ENCODE data around the gene GBP7. TPM values are rescaled to one million over a fixed set of nuclear protein-coding genes. Genes with fewer than 3 reads are reported as not detected.
"Not testable (repeated sequence)": the region's sequence is repeated elsewhere in the genome, so short reads cannot be mapped to it uniquely, and the experiment has no call there.

The GBP7 gene, protein sequence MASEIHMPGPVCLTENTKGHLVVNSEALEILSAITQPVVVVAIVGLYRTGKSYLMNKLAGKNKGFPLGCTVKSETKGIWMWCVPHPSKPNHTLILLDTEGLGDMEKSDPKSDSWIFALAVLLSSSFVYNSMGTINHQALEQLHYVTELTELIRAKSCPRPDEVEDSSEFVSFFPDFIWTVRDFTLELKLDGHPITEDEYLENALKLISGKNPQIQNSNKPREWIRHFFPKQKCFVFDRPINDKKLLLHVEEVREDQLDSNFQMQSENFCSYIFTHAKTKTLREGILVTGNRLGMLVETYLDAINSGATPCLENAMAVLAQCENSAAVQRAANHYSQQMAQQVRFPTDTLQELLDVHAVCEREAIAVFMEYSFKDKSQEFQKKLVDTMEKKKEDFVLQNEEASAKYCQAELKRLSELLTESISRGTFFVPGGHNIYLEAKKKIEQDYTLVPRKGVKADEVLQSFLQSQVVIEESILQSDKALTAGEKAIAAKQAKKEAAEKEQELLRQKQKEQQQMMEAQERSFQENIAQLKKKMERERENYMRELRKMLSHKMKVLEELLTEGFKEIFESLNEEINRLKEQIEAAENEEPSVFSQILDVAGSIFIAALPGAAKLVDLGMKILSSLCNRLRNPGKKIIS
- 0.01 TPM for polyA plus RNA-seq (2013)

DNA sequence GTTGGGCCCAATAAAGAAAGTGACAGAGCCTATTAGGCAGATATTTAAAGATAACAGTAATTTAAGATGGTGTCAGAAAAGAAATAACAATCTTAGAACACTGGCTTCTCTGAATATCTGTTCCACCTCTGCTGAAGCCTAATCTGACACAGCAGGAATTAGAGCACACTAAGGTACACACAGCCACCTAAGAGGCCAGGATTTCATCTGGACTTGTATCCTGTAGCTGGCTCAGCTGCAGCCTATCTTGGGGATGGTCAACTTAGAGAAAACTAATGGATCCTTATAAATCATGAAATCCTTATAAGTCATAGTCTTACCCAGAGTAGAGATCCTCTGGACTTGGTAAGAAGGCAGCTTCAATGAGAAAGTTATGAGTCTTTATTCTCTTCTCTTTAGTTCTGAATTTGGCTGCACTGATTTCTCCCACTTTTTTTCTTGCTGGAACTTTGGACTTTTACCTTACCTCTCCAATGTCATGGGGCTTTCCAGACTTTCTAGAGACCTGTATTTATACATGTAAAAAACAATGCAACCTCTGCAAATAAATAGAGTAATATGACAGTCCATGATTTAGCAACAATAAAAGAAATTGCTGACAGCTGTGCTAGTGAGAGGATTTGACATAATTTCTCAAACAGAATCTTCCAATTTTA, at the start of gene GBP7:
Gene GBP7, minus strand, starts transcription at position 403 of the 656 bp plus-strand sequence. CDS start 4,068 bp downstream, outside the sequence.
- CTCF ChIA-PET: interaction anchor here (1.2 kb wide), 1 partner anchor 9 kb away, joined by 4 read pairs; no protein-coding TSS in a partner anchor
- H3K27me3 ChIP-seq (replicated peaks in 2 of 5; ENCODE audit: control insufficient read depth in 4 of 5, insufficient read depth in 5 of 5, low read length in 4 of 5): no peaks in the 10 kb centered on the region
- no peak within 1 kb of the TSS for H3K27ac ChIP-seq (ENCODE audit: insufficient read depth in 1 of 2, low read depth in 1 of 2, low read length in 2 of 2, poor library complexity in 1 of 2, severe bottlenecking in 2 of 2)
- no peaks in the 10 kb centered on the region for H3K4me1 ChIP-seq (ENCODE audit: control extremely low read depth in 1 of 4, control insufficient read depth in 4 of 4, insufficient read depth in 4 of 4, low read length in 3 of 4)
- no peaks in the 10 kb centered on the region for H3K9me3 ChIP-seq (ENCODE audit: control extremely low read depth in 1 of 5, control insufficient read depth in 4 of 5, insufficient read depth in 2 of 5, low read depth in 1 of 5, low read length in 4 of 5)
- no peak for DNase-seq
- no peak within 1 kb of the TSS for H3K4me3 ChIP-seq (ENCODE audit: control insufficient read depth in 1 of 7, extremely low read depth in 1 of 7, insufficient read depth in 4 of 7, low read depth in 2 of 7, low read length in 6 of 7)
- POLR2A ChIA-PET: no interaction called here
- no peaks in the 10 kb centered on the region for H3K36me3 ChIP-seq (ENCODE audit: control insufficient read depth in 4 of 4, insufficient read depth in 4 of 4, low read length in 3 of 4)

DNA sequence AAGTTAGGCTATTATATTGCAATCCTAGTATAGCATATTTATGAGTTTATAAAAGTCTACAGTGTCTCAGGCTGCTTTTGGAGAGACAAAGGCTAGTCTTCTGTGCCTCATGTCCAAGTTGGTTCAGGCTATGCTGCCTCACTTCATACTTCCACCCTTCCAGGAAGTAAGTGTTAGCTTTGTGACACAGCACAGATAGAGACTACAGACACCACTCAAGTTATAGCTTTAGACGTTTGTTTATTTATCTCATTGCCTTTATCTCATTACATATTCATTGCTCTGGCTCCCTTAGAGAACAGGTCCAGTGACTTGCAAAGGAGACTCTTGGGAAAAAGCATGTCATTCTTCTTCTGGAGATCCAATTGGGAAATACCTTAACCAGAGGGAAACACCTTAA, 45.5 kb upstream of the GBP7 start:
- POLR2A ChIA-PET: interaction anchor here (0.7 kb wide), 1 partner anchor 18 kb away, joined by 3 read pairs; no protein-coding TSS in a partner anchor
- H3K9me3 ChIP-seq (ENCODE audit: control extremely low read depth in 1 of 5, control insufficient read depth in 4 of 5, insufficient read depth in 2 of 5, low read depth in 1 of 5, low read length in 4 of 5): peaks cover 3 to 12% (median 8%) of the 10 kb centered on the region in 5 experiments
- peaks cover 0 to 10% (median 4%) of the 10 kb centered on the region in 4 experiments for H3K4me1 ChIP-seq (ENCODE audit: control extremely low read depth in 1 of 4, control insufficient read depth in 4 of 4, insufficient read depth in 4 of 4, low read length in 3 of 4)
- no peak for DNase-seq
- WGBS (ENCODE audit: insufficient coverage): no CpG with 5 or more reads among the region's 1 CpG
- no peak overlapping the region for H3K27ac ChIP-seq (ENCODE audit: insufficient read depth in 1 of 2, low read depth in 1 of 2, low read length in 2 of 2, poor library complexity in 1 of 2, severe bottlenecking in 2 of 2)
- no peak overlapping the region for H3K4me3 ChIP-seq (ENCODE audit: control insufficient read depth in 1 of 7, extremely low read depth in 1 of 7, insufficient read depth in 4 of 7, low read depth in 2 of 7, low read length in 6 of 7)
- no peaks in the 10 kb centered on the region for H3K27me3 ChIP-seq (replicated peaks in 2 of 5; ENCODE audit: control insufficient read depth in 4 of 5, insufficient read depth in 5 of 5, low read length in 4 of 5)
- H3K36me3 ChIP-seq (ENCODE audit: control insufficient read depth in 4 of 4, insufficient read depth in 4 of 4, low read length in 3 of 4): no peaks in the 10 kb centered on the region
- CTCF ChIA-PET: no interaction called here

DNA sequence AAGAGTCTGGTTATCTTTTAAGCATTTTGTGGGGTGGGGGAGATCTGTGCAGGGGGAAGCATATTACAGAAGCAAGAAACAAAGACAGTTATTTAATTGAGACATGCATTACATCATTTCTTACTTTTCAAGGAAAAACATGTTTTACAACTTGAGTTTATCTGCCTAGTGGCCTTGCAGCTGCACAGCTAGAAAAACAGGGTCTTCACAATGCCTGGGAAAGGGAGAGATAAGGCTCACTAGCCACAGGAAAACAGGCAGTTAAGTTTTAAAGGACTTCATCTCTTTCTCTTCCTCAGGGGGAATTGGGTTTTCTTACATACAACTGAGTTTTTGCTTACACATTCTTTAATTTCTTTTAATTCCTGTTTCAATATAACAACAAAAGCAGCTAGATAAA, 44.0 kb upstream of the GBP7 start:
- H3K4me1 ChIP-seq (ENCODE audit: control extremely low read depth in 1 of 4, control insufficient read depth in 4 of 4, insufficient read depth in 4 of 4, low read length in 3 of 4): peaks cover 0 to 10% (median 4%) of the 10 kb centered on the region in 4 experiments
- not testable (repeated sequence) for H3K4me3 ChIP-seq (ENCODE audit: control insufficient read depth in 1 of 7, extremely low read depth in 1 of 7, insufficient read depth in 4 of 7, low read depth in 2 of 7, low read length in 6 of 7); H3K27me3 ChIP-seq (replicated peaks in 2 of 5; ENCODE audit: control insufficient read depth in 4 of 5, insufficient read depth in 5 of 5, low read length in 4 of 5); H3K36me3 ChIP-seq (ENCODE audit: control insufficient read depth in 4 of 4, insufficient read depth in 4 of 4, low read length in 3 of 4)
- POLR2A ChIA-PET: interaction anchor here (0.6 kb wide), 1 partner anchor 67 kb away, joined by 6 read pairs; no protein-coding TSS in a partner anchor
- peak overlapping the region in 1 of 2 experiments; percentile 59 for H3K27ac ChIP-seq (ENCODE audit: insufficient read depth in 1 of 2, low read depth in 1 of 2, low read length in 2 of 2, poor library complexity in 1 of 2, severe bottlenecking in 2 of 2)
- peak in 2 of 3 donors; percentile 54 to 77 for DNase-seq
- peaks cover 3 to 11% (median 8%) of the 10 kb centered on the region in 5 experiments for H3K9me3 ChIP-seq (ENCODE audit: control extremely low read depth in 1 of 5, control insufficient read depth in 4 of 5, insufficient read depth in 2 of 5, low read depth in 1 of 5, low read length in 4 of 5)
- CTCF ChIA-PET: interaction anchor here (1.0 kb wide), 1 partner anchor 19 kb away, joined by 3 read pairs; no protein-coding TSS in a partner anchor

DNA sequence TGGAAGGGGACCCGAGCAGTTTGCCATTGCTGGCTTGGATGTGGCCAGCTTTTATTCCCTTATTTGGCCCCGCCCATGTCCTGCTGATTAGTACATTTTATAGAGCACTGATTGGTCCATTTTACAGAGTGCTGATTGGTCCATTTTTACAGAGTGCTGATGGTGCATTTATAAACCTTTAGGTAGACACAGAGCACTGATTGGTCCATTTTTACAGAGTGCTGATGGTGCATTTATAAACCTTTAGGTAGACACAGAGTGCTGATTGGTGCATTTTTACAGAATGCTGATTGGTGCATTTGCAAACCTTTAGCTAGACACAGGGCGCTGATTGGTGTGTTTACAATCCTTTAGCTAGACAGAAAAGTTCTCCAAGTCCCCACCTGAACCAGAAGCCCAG, 43.1 kb upstream of the GBP7 start:
- H3K9me3 ChIP-seq (ENCODE audit: control extremely low read depth in 1 of 5, control insufficient read depth in 4 of 5, insufficient read depth in 2 of 5, low read depth in 1 of 5, low read length in 4 of 5): peaks cover 3 to 11% (median 8%) of the 10 kb centered on the region in 5 experiments
- H3K27ac ChIP-seq (ENCODE audit: insufficient read depth in 1 of 2, low read depth in 1 of 2, low read length in 2 of 2, poor library complexity in 1 of 2, severe bottlenecking in 2 of 2); POLR2A ChIA-PET; H3K36me3 ChIP-seq (ENCODE audit: control insufficient read depth in 4 of 4, insufficient read depth in 4 of 4, low read length in 3 of 4); H3K4me3 ChIP-seq (ENCODE audit: control insufficient read depth in 1 of 7, extremely low read depth in 1 of 7, insufficient read depth in 4 of 7, low read depth in 2 of 7, low read length in 6 of 7); DNase-seq; H3K27me3 ChIP-seq (replicated peaks in 2 of 5; ENCODE audit: control insufficient read depth in 4 of 5, insufficient read depth in 5 of 5, low read length in 4 of 5): not testable (repeated sequence)
- 100% methylated on average over 3 of the region's 3 CpGs for WGBS (ENCODE audit: insufficient coverage)
- CTCF ChIA-PET: interaction anchor here (1.0 kb wide), 1 partner anchor 18 kb away, joined by 3 read pairs; no protein-coding TSS in a partner anchor
- H3K4me1 ChIP-seq (ENCODE audit: control extremely low read depth in 1 of 4, control insufficient read depth in 4 of 4, insufficient read depth in 4 of 4, low read length in 3 of 4): peaks cover 0 to 10% (median 4%) of the 10 kb centered on the region in 4 experiments

DNA sequence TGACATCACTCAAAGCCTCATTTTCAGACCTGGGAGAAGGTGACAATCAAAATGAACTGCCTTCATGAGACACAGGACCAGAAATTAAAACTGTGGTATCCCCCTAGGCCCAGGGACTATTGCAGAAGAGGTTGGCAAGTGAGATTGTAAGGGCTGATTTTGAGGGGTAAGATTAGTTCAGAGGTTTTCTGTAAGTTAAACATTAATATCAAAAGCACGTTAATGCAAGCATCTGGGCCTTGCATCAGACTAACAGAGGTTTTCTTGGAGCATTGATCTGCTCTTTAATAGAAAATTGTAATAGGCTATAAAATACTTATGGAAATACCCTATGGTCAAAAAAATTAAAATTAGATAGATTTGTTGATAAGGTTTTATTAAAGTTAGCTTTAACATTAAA, 37.5 kb upstream of the GBP7 start:
- CTCF ChIA-PET: interaction anchor here (0.8 kb wide), 1 partner anchor 13 kb away, joined by 3 read pairs; no protein-coding TSS in a partner anchor
- no CpG with 5 or more reads among the region's 1 CpG for WGBS (ENCODE audit: insufficient coverage)

DNA sequence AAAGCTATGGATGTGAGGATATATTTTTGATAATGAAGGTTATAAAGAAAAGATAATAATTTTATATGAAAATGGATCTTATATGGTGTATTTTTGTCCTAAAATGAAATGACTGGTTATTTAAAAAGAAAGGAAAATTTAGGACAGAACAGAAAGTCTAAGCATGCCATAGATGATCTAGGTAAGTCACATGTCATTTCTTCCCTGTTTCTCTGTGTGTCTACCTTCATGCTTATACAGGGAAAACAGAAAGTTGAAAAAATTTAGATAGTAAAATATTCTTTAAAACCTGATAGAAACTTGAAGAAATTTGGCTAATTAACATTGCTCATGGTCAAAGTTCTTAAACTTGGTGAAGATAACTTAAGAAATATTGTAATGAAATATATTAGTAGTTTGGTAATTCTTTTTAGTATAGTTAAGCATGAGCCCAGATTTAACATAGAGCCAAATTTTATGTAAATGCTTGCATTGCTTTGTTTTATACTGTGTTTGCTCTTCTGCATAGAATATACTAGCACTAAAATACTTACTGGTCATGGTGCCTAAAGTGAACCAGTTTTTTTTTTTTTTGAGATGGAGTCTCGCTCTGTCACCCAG, 35.3 kb upstream of the GBP7 start:
- H3K27ac ChIP-seq (ENCODE audit: insufficient read depth in 1 of 2, low read depth in 1 of 2, low read length in 2 of 2, poor library complexity in 1 of 2, severe bottlenecking in 2 of 2): no peak overlapping the region
- WGBS (ENCODE audit: insufficient coverage): 100% methylated on average over 1 of the region's 1 CpG
- no peak overlapping the region for H3K4me3 ChIP-seq (ENCODE audit: control insufficient read depth in 1 of 7, extremely low read depth in 1 of 7, insufficient read depth in 4 of 7, low read depth in 2 of 7, low read length in 6 of 7)
- ChIA-PET POLR2A (no interaction called here), CTCF (interaction anchor here (1.2 kb wide), 1 partner anchor 9 kb away, joined by 3 read pairs; no protein-coding TSS in a partner anchor)
- H3K27me3 ChIP-seq (replicated peaks in 2 of 5; ENCODE audit: control insufficient read depth in 4 of 5, insufficient read depth in 5 of 5, low read length in 4 of 5): no peaks in the 10 kb centered on the region
- no peak for DNase-seq
- H3K4me1 ChIP-seq (ENCODE audit: control extremely low read depth in 1 of 4, control insufficient read depth in 4 of 4, insufficient read depth in 4 of 4, low read length in 3 of 4): peaks cover 0 to 6% (median 0%) of the 10 kb centered on the region in 4 experiments
- peaks cover 0 to 4% (median 1%) of the 10 kb centered on the region in 4 experiments for H3K36me3 ChIP-seq (ENCODE audit: control insufficient read depth in 4 of 4, insufficient read depth in 4 of 4, low read length in 3 of 4)
- H3K9me3 ChIP-seq (ENCODE audit: control extremely low read depth in 1 of 5, control insufficient read depth in 4 of 5, insufficient read depth in 2 of 5, low read depth in 1 of 5, low read length in 4 of 5): peaks cover 0 to 11% (median 2%) of the 10 kb centered on the region in 5 experiments

More for the DNA sequence above, 37.5 kb upstream of the GBP7 start:
- Histone ChIP-seq H3K4me3 (ENCODE audit: control insufficient read depth in 1 of 7, extremely low read depth in 1 of 7, insufficient read depth in 4 of 7, low read depth in 2 of 7, low read length in 6 of 7) (no peak overlapping the region), H3K9me3 (ENCODE audit: control extremely low read depth in 1 of 5, control insufficient read depth in 4 of 5, insufficient read depth in 2 of 5, low read depth in 1 of 5, low read length in 4 of 5) (peaks cover 0 to 16% (median 10%) of the 10 kb centered on the region in 5 experiments), H3K27me3 (replicated peaks in 2 of 5; ENCODE audit: control insufficient read depth in 4 of 5, insufficient read depth in 5 of 5, low read length in 4 of 5) (no peaks in the 10 kb centered on the region), H3K4me1 (ENCODE audit: control extremely low read depth in 1 of 4, control insufficient read depth in 4 of 4, insufficient read depth in 4 of 4, low read length in 3 of 4) (no peaks in the 10 kb centered on the region), H3K36me3 (ENCODE audit: control insufficient read depth in 4 of 4, insufficient read depth in 4 of 4, low read length in 3 of 4) (no peaks in the 10 kb centered on the region), H3K27ac (ENCODE audit: insufficient read depth in 1 of 2, low read depth in 1 of 2, low read length in 2 of 2, poor library complexity in 1 of 2, severe bottlenecking in 2 of 2) (no peak overlapping the region)
- POLR2A ChIA-PET: interaction anchor here (0.6 kb wide), 1 partner anchor 143 kb away, joined by 3 read pairs; no protein-coding TSS in a partner anchor
- no peak for DNase-seq

All from common myeloid progenitor, CD34-positive (primary cell).